ENCODE results near the gene KCNQ5.

KCNQ5 gene

GRCh38 chr6:72952808-72953630 is 331.2 kb downstream of the KCNQ5 start:
- no peak overlapping the region for H3K4me3 ChIP-seq (ENCODE audit: control insufficient read depth, low read depth, low read length)
- DNase-seq (ENCODE audit: low read depth): no peak

GRCh38 chr6:72953971-72954381 is 332.1 kb downstream of the KCNQ5 start:
- TF ChIP-seq CTCF (IDR thresholded peaks at IDR 0.05; ENCODE audit: control insufficient read depth, insufficient read depth, low read depth, low read length, missing control alignments): no peak
- H3K4me3 ChIP-seq (ENCODE audit: control insufficient read depth, low read depth, low read length): no peak overlapping the region
- DNase-seq (ENCODE audit: low read depth): no peak

More at GRCh38 chr6:72952808-72953630, 331.2 kb downstream of the KCNQ5 start:
- no peak for TF ChIP-seq CTCF (IDR thresholded peaks at IDR 0.05; ENCODE audit: control insufficient read depth, insufficient read depth, low read depth, low read length, missing control alignments)

DNA sequence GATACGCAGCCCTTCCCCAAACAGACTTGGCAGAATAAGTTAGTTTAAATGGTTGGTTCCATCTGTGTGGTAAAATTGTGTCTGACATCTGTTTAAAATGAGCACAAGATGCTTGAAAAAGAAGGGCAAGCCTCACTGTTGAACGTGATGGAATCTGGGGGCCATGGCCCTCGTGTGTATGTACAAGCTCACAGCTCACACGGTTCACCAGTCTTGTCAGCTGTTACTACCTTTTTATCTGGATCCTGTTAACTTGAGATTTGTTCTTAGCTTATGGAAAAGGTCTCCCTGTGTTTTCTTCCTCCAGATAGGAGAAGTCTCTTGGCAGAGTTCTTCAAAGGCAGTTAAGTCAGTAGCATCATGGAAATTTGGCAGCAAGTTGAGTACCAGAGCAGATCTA is 332.9 kb downstream of the KCNQ5 start:
- no peak for TF ChIP-seq CTCF (IDR thresholded peaks at IDR 0.05; ENCODE audit: control insufficient read depth, insufficient read depth, low read depth, low read length, missing control alignments)
- H3K4me3 ChIP-seq (ENCODE audit: control insufficient read depth, low read depth, low read length): no peak overlapping the region
- DNase-seq (ENCODE audit: low read depth): no peak

- no peak for DNase-seq (ENCODE audit: low read depth)
- TF ChIP-seq CTCF (IDR thresholded peaks at IDR 0.05; ENCODE audit: control insufficient read depth, insufficient read depth, low read depth, low read length, missing control alignments): no peak
- H3K4me3 ChIP-seq (ENCODE audit: control insufficient read depth, low read depth, low read length): no peak overlapping the region
These were observed 333.8 kb downstream of the KCNQ5 start for GRCh38 chr6:72955666-72956065.

DNA sequence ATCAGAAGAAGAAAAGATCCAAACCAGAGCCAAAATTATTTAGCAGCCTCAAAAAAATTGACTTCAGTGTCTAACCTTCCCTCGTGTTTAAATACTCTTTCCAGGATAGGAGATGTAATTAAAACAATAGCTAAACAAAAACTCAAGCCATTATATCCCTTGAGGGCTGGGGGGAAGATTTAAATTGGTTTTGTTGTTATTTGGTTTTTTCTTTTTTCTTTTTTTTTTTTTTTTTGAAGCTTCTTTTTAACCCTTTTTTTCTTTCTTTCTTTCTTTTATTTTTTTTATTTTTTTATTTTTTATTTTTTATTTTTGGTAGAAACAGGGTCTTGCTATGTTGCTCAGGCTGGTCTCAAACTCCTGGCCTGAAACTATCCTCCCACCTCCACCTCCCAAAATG is 334.4 kb downstream of the KCNQ5 start:
- TF ChIP-seq CTCF (IDR thresholded peaks at IDR 0.05; ENCODE audit: control insufficient read depth, insufficient read depth, low read depth, low read length, missing control alignments): no peak
- H3K4me3 ChIP-seq (ENCODE audit: control insufficient read depth, low read depth, low read length): no peak overlapping the region
- no peak for DNase-seq (ENCODE audit: low read depth)

GRCh38 chr6:72959821-72960220 is 338.0 kb downstream of the KCNQ5 start:
- no peak overlapping the region for H3K4me3 ChIP-seq (ENCODE audit: control insufficient read depth, low read depth, low read length)
- no peak for TF ChIP-seq CTCF (IDR thresholded peaks at IDR 0.05; ENCODE audit: control insufficient read depth, insufficient read depth, low read depth, low read length, missing control alignments)
- DNase-seq (ENCODE audit: low read depth): no peak
